ENCODE measurements around the gene SCD. TPM values are rescaled to one million over a fixed set of nuclear protein-coding genes. Genes with fewer than 3 reads are reported as not detected.

SCD gene
- total RNA-seq, 1 experiment from 2014 or later: 88.5 TPM

- no peak for DNase-seq (ENCODE audit: low read depth)
Observed at GRCh38 chr10:100401631-100402328, 54.7 kb downstream of the SCD start.

DNA sequence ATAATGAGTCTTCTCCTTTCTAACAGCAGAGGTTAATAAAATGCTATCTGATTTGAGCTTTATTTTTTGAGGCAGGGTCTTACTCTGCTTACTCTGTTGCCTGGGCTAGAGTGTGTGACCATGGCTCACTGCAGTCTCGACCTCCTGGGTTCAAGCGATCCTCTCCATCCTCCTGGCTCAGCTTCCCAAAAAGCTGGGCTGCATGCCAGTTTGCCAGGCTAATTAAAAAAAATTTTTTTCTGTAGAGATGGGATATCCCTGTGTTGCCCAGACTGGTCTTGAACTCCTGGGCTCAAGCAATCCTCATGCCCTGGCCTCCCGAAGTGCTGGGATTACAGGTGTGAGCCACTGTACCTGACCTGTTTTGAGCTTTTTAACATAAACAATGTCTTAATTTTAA is 56.7 kb downstream of the SCD start:
- no peak for DNase-seq (ENCODE audit: low read depth)

DNA sequence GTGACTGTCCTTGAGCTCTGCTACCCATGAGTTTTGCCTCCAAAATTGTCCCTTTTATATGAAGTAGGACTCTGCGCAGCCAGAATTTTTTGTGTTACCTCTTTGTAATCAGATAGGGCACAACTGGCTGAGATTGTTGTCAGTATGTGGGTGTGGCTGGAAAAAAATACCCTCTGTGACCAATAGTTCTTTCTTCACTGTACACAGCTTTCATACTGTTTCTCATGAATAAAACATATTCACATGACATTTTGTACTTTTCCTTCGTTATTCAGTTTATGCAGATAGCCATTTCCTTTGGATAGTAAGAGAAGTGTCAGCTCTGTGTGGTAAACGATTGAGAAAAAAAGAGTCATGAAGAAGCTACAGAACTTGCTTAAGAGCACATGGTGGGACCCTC is 66.1 kb downstream of the SCD start:
- DNase-seq (ENCODE audit: low read depth): no peak

Other genes with a start within 250 kb of the SCD start
- 74.7 and 75.7 TPM in 2 replicates for gene ERLIN1, start 161.2 kb upstream of the SCD start, total RNA-seq (2014; rRNA removed)
- 34.9 and 36.3 TPM in 2 replicates for gene CHUK, start 117.6 kb upstream of the SCD start, total RNA-seq (2014; rRNA removed)
- gene CWF19L1, start 79.6 kb upstream of the SCD start, total RNA-seq (2014; rRNA removed): 32.1 and 33.5 TPM in 2 replicates
- 83.8 and 86.3 TPM in 2 replicates for gene BLOC1S2, start 60.6 kb upstream of the SCD start, total RNA-seq (2014; rRNA removed)
- not detected in 2 replicates for gene PKD2L1, start 17.0 kb upstream of the SCD start, total RNA-seq (2014; rRNA removed)
- not detected in 2 replicates for gene WNT8B, start 115.8 kb downstream of the SCD start, total RNA-seq (2014; rRNA removed)
- 1.5 and 2.6 TPM in 2 replicates for gene SEC31B, start 172.6 kb downstream of the SCD start, total RNA-seq (2014; rRNA removed)
- gene NDUFB8, start 182.6 kb downstream of the SCD start, total RNA-seq (2014; rRNA removed): 133 and 183 TPM in 2 replicates
- gene HIF1AN, start 188.7 kb downstream of the SCD start, total RNA-seq (2014; rRNA removed): 6.3 and 8.9 TPM in 2 replicates